Measurements from ENCODE around the gene ATF6B. TPM values are rescaled to one million over a fixed set of nuclear protein-coding genes. Genes with fewer than 3 reads are reported as not detected.

The ATF6B gene
- total and polyA plus RNA-seq, 2 of the 13 experiments (the other 11 are each of a cell fraction or from before 2014, with no cell fraction given) = 18.1 to 44.0 TPM

DNA sequence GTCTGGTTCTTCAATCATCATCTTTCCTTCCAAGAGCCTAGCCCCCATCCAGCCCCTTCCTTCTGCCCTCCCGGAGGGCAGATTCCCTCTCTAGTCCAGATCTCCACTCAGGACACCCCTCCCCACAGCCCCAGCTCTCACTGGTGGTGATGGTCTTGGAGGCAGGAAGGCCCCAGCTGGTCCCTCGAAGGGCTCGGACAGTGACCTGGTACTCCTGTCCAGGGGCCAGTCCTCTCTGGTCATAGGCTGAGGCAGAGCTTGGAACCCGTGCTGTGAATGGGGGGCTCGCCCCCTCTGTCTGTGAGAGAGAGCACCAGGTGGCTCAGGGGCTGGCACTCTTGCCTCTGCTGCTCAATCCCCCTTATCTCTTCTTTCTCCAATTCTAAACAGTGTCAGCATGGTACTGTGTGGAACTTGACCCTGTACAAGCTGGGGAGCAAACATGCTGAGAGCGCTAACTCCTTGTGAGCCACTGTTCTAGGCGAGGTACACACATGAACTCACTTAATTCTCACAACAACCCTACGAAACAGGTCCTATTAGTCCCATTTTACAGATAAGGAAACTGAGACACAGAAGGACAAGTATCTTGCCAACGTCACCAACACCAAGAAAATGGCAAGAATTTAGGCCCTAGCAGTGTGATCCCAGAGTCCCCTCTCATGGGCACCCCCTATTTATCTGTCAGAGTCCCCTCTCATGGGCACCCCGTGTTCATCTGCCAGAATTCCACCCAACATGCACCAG, 38.8 kb downstream of the ATF6B start:
- ChIA-PET CTCF (ENCODE audit: low intra/inter-chr PET ratio, low total read pairs) (no interaction called here), POLR2A (no interaction called here)
- Histone ChIP-seq H3K4me3 (replicated peaks in 1 of 3; ENCODE audit: insufficient read depth in 1 of 3, low read depth in 2 of 3, low read length in 3 of 3) (no peak overlapping the region), H3K9me3 (ENCODE audit: low read length) (no peaks in the 10 kb centered on the region), H3K9ac (ENCODE audit: insufficient read depth, low read depth, low read length) (no peak overlapping the region), H3K36me3 (replicated peaks in 1 of 2; ENCODE audit: control insufficient read depth in 1 of 2, insufficient read depth in 2 of 2, low read length in 2 of 2) (no peaks in the 10 kb centered on the region), H3K27ac (ENCODE audit: extremely low read length, insufficient read depth, low read length) (no peak overlapping the region), H3K4me1 (ENCODE audit: insufficient read depth, low read length) (peaks cover 37% of the 10 kb centered on the region), H4K20me1 (ENCODE audit: insufficient read depth, low read length) (no peaks in the 10 kb centered on the region), H3K27me3 (ENCODE audit: control insufficient read depth in 1 of 2, insufficient read depth in 2 of 2, low read length in 2 of 2) (peaks cover 5 to 24% of the 10 kb centered on the region in 2 experiments; a peak in 3 of 5 replicates), H3K4me2 (ENCODE audit: low read depth, low read length) (peak overlapping the region; percentile 71; the same call in 1 of the 2 replicates), H3K79me2 (ENCODE audit: insufficient read depth, low read length) (no peaks in the 10 kb centered on the region), H2AFZ (ENCODE audit: low read length) (no peak overlapping the region)
- in situ Hi-C loops (cut with HindIII; ENCODE audit: extremely low pct_ligation_motif_present, low pct_unique_long_range_greater_than_20kb) (loop anchor here (25.0 kb wide), 1 partner anchor 698 kb away; no protein-coding TSS in a partner anchor), intact Hi-C loops (cut with micrococcal nuclease; ENCODE audit: unreplicated experiment) (no loop called here)
- 17% methylated on average over 10 of the region's 10 CpGs for WGBS (ENCODE audit: low lambda C conversion rate)
- no peak for FAIRE-seq
- peak; percentile 23 for DNase-seq (ENCODE audit: low spot score)
- ATAC-seq = peak; percentile 31
- no TSS peak for BruUV-seq (replicated peaks)
- TF ChIP-seq, protein P1, sequence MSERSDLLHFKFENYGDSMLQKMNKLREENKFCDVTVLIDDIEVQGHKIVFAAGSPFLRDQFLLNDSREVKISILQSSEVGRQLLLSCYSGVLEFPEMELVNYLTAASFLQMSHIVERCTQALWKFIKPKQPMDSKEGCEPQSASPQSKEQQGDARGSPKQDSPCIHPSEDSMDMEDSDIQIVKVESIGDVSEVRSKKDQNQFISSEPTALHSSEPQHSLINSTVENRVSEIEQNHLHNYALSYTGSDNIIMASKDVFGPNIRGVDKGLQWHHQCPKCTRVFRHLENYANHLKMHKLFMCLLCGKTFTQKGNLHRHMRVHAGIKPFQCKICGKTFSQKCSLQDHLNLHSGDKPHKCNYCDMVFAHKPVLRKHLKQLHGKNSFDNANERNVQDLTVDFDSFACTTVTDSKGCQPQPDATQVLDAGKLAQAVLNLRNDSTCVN (CRISPR knock-in tag; IDR thresholded peaks at IDR 0.05; ENCODE audit: borderline replicate concordance) = no peak
- TF ChIP-seq, protein P2, sequence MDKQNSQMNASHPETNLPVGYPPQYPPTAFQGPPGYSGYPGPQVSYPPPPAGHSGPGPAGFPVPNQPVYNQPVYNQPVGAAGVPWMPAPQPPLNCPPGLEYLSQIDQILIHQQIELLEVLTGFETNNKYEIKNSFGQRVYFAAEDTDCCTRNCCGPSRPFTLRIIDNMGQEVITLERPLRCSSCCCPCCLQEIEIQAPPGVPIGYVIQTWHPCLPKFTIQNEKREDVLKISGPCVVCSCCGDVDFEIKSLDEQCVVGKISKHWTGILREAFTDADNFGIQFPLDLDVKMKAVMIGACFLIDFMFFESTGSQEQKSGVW (CRISPR knock-in tag; IDR thresholded peaks at IDR 0.05; ENCODE audit: borderline replicate concordance) = no peak
- TF ChIP-seq ZNF367 (CRISPR knock-in tag; IDR thresholded peaks at IDR 0.05; ENCODE audit: borderline replicate concordance) (no peak), TOPORS (CRISPR knock-in tag; IDR thresholded peaks at IDR 0.05) (no peak), RFX1 (IDR thresholded peaks at IDR 0.05) (no peak)
- TF ChIP-seq, protein P3, sequence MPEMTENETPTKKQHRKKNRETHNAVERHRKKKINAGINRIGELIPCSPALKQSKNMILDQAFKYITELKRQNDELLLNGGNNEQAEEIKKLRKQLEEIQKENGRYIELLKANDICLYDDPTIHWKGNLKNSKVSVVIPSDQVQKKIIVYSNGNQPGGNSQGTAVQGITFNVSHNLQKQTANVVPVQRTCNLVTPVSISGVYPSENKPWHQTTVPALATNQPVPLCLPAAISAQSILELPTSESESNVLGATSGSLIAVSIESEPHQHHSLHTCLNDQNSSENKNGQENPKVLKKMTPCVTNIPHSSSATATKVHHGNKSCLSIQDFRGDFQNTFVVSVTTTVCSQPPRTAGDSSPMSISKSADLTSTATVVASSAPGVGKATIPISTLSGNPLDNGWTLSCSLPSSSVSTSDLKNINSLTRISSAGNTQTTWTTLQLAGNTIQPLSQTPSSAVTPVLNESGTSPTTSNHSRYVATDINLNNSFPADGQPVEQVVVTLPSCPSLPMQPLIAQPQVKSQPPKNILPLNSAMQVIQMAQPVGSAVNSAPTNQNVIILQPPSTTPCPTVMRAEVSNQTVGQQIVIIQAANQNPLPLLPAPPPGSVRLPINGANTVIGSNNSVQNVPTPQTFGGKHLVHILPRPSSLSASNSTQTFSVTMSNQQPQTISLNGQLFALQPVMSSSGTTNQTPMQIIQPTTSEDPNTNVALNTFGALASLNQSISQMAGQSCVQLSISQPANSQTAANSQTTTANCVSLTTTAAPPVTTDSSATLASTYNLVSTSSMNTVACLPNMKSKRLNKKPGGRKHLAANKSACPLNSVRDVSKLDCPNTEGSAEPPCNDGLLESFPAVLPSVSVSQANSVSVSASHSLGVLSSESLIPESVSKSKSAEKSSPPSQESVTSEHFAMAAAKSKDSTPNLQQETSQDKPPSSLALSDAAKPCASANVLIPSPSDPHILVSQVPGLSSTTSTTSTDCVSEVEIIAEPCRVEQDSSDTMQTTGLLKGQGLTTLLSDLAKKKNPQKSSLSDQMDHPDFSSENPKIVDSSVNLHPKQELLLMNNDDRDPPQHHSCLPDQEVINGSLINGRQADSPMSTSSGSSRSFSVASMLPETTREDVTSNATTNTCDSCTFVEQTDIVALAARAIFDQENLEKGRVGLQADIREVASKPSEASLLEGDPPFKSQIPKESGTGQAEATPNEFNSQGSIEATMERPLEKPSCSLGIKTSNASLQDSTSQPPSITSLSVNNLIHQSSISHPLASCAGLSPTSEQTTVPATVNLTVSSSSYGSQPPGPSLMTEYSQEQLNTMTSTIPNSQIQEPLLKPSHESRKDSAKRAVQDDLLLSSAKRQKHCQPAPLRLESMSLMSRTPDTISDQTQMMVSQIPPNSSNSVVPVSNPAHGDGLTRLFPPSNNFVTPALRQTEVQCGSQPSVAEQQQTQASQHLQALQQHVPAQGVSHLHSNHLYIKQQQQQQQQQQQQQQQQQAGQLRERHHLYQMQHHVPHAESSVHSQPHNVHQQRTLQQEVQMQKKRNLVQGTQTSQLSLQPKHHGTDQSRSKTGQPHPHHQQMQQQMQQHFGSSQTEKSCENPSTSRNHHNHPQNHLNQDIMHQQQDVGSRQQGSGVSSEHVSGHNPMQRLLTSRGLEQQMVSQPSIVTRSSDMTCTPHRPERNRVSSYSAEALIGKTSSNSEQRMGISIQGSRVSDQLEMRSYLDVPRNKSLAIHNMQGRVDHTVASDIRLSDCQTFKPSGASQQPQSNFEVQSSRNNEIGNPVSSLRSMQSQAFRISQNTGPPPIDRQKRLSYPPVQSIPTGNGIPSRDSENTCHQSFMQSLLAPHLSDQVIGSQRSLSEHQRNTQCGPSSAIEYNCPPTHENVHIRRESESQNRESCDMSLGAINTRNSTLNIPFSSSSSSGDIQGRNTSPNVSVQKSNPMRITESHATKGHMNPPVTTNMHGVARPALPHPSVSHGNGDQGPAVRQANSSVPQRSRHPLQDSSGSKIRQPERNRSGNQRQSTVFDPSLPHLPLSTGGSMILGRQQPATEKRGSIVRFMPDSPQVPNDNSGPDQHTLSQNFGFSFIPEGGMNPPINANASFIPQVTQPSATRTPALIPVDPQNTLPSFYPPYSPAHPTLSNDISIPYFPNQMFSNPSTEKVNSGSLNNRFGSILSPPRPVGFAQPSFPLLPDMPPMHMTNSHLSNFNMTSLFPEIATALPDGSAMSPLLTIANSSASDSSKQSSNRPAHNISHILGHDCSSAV (CRISPR knock-in tag; IDR thresholded peaks at IDR 0.05; ENCODE audit: borderline replicate concordance) = no peak
- TF ChIP-seq, protein P4, sequence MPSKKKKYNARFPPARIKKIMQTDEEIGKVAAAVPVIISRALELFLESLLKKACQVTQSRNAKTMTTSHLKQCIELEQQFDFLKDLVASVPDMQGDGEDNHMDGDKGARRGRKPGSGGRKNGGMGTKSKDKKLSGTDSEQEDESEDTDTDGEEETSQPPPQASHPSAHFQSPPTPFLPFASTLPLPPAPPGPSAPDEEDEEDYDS (CRISPR knock-in tag; IDR thresholded peaks at IDR 0.05) = no peak
- TF ChIP-seq, protein P5, sequence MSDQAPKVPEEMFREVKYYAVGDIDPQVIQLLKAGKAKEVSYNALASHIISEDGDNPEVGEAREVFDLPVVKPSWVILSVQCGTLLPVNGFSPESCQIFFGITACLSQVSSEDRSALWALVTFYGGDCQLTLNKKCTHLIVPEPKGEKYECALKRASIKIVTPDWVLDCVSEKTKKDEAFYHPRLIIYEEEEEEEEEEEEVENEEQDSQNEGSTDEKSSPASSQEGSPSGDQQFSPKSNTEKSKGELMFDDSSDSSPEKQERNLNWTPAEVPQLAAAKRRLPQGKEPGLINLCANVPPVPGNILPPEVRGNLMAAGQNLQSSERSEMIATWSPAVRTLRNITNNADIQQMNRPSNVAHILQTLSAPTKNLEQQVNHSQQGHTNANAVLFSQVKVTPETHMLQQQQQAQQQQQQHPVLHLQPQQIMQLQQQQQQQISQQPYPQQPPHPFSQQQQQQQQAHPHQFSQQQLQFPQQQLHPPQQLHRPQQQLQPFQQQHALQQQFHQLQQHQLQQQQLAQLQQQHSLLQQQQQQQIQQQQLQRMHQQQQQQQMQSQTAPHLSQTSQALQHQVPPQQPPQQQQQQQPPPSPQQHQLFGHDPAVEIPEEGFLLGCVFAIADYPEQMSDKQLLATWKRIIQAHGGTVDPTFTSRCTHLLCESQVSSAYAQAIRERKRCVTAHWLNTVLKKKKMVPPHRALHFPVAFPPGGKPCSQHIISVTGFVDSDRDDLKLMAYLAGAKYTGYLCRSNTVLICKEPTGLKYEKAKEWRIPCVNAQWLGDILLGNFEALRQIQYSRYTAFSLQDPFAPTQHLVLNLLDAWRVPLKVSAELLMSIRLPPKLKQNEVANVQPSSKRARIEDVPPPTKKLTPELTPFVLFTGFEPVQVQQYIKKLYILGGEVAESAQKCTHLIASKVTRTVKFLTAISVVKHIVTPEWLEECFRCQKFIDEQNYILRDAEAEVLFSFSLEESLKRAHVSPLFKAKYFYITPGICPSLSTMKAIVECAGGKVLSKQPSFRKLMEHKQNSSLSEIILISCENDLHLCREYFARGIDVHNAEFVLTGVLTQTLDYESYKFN (CRISPR knock-in tag; conservative IDR thresholded peaks at IDR 0.05) = 0 out of 2 replicates have a peak, but pooled peaks have one; percentile 14

Measured in HepG2 (cell line).